H9 (cell line): ENCODE data around the gene CACNA2D3. TPM values are rescaled to one million over a fixed set of nuclear protein-coding genes. Genes with fewer than 3 reads are reported as not detected.

Source experiments
- DNase-seq: peaks from one replicate; pipeline ENCODE4 v3.0.0-alpha.2; 2017
- H2AFZ ChIP-seq: one replicate; pipeline ENCODE4 v1.6.1; 2013; ENCODE audit warnings: mild to moderate bottlenecking, low read length, control low read depth, moderate library complexity
- H2AK5ac ChIP-seq: 2 replicates; pipeline ENCODE4 v1.6.1; 2013; ENCODE audit warnings: low read length, control low read depth, mixed read lengths; ENCODE audit not compliant: insufficient read length
- H2BK120ac ChIP-seq: one replicate; pipeline ENCODE4 v1.6.1; 2013; ENCODE audit warnings: low read depth, mild to moderate bottlenecking, low read length, control low read depth, inconsistent platforms; ENCODE audit not compliant: poor library complexity, severe bottlenecking
- H2BK12ac ChIP-seq: 2 replicates; pipeline ENCODE4 v1.6.1; 2013; ENCODE audit warnings: low read length, control low read depth, mixed read lengths, low read depth; ENCODE audit not compliant: insufficient read length
- H2BK15ac ChIP-seq: 2 replicates; pipeline ENCODE4 v1.6.1; 2013; ENCODE audit warnings: low read depth, low read length, control low read depth
- H2BK20ac ChIP-seq: one replicate; pipeline ENCODE4 v1.6.1; 2013; ENCODE audit warnings: low read depth, mild to moderate bottlenecking, low read length, control low read depth, inconsistent platforms; ENCODE audit not compliant: poor library complexity, severe bottlenecking
- H2BK5ac ChIP-seq: 2 replicates; pipeline ENCODE4 v1.6.1; 2013; ENCODE audit warnings: low read length, control low read depth, mixed read lengths; ENCODE audit not compliant: insufficient read length
- H3K14ac ChIP-seq: 2 replicates; pipeline ENCODE4 v1.6.1; 2013; ENCODE audit warnings: low read length, control low read depth; ENCODE audit not compliant: insufficient read depth
- H3K18ac ChIP-seq: 2 replicates; pipeline ENCODE4 v1.6.1; 2013; ENCODE audit warnings: low read depth, mild to moderate bottlenecking, mixed read lengths, low read length, control low read depth; ENCODE audit not compliant: insufficient read length
- H3K23ac ChIP-seq: 2 replicates; pipeline ENCODE4 v1.6.1; 2013; ENCODE audit warnings: low read length, control low read depth, mixed read lengths, low read depth; ENCODE audit not compliant: insufficient read length
- H3K23me2 ChIP-seq: 2 replicates; pipeline ENCODE4 v1.6.1; 2013; ENCODE audit warnings: low read depth, mild to moderate bottlenecking, mixed read lengths, low read length, control low read depth; ENCODE audit not compliant: insufficient read length, poor library complexity, severe bottlenecking
- H3K27ac ChIP-seq: 2 replicates; pipeline ENCODE4 v1.5.1; 2013; ENCODE audit warnings: low read length, control low read depth, mixed read lengths, low read depth; ENCODE audit not compliant: insufficient read length
- H3K27me3 ChIP-seq: 2 replicates; pipeline ENCODE4 v1.6.1; 2013; ENCODE audit warnings: low read length, control low read depth, inconsistent platforms; ENCODE audit not compliant: insufficient read depth
- H3K4ac ChIP-seq: 2 replicates; pipeline ENCODE4 v1.6.1; 2013; ENCODE audit warnings: low read depth, mild to moderate bottlenecking, control low read depth, inconsistent platforms, low read length, moderate library complexity
- H3K4me1 ChIP-seq: 2 replicates; pipeline ENCODE4 v1.6.1; 2013; ENCODE audit warnings: low read length, control low read depth, inconsistent platforms; ENCODE audit not compliant: insufficient read depth
- H3K4me2 ChIP-seq: 2 replicates; pipeline ENCODE4 v1.6.1; 2013; ENCODE audit warnings: low read length, control low read depth, mixed read lengths; ENCODE audit not compliant: insufficient read length, insufficient read depth
- H3K56ac ChIP-seq: 2 replicates; pipeline ENCODE4 v1.6.1; 2013; ENCODE audit warnings: low read depth, mild to moderate bottlenecking, mixed read lengths, low read length, control low read depth; ENCODE audit not compliant: insufficient read length
- H3K79me1 ChIP-seq: 2 replicates; pipeline ENCODE4 v1.6.1; 2013; ENCODE audit warnings: low read depth, mild to moderate bottlenecking, moderate library complexity, low read length, control low read depth, inconsistent platforms; ENCODE audit not compliant: insufficient read depth, poor library complexity, severe bottlenecking
- H3K79me2 ChIP-seq: 2 replicates; pipeline ENCODE4 v1.6.1; 2013; ENCODE audit warnings: low read length, control low read depth, inconsistent platforms; ENCODE audit not compliant: insufficient read depth
- H3K9ac ChIP-seq: 2 replicates; pipeline ENCODE4 v1.6.1; 2013; ENCODE audit warnings: low read length, control low read depth, mixed read lengths; ENCODE audit not compliant: insufficient read length; ENCODE audit errors: extremely low read depth
- H3K9me3 ChIP-seq: one replicate; pipeline ENCODE4 v1.6.1; 2013; ENCODE audit warnings: low read depth, low read length, inconsistent platforms; ENCODE audit not compliant: control insufficient read depth
- H3T11ph ChIP-seq: one replicate; pipeline ENCODE4 v1.6.1; 2013; ENCODE audit warnings: mild to moderate bottlenecking, low read length, control low read depth, inconsistent platforms
- H4K20me1 ChIP-seq: one replicate; pipeline ENCODE4 v1.6.1; 2013; ENCODE audit not compliant: control insufficient read depth, insufficient read length, insufficient read depth
- H4K5ac ChIP-seq: 2 replicates; pipeline ENCODE4 v1.6.1; 2013; ENCODE audit warnings: low read depth, mild to moderate bottlenecking, mixed read lengths, low read length, control low read depth; ENCODE audit not compliant: insufficient read length
- H4K8ac ChIP-seq: replicated peaks from 2 replicates; pipeline ENCODE4 v1.6.1; 2013; ENCODE audit warnings: low read length, control low read depth, mixed read lengths, low read depth; ENCODE audit not compliant: insufficient read length
- H4K91ac ChIP-seq: 2 replicates; pipeline ENCODE4 v1.6.1; 2013; ENCODE audit warnings: low read depth, mild to moderate bottlenecking, moderate library complexity, mixed read lengths, low read length, control low read depth; ENCODE audit not compliant: insufficient read length
- H3K27ac Mint-ChIP-seq, 3 experiments: 2 replicates in 2 of 3; 3 replicates in 1 of 3; pipeline ENCODE4 v1.8.0; 2020 to 2021; ENCODE audit warnings: mixed read lengths in 3 of 3, mild to moderate bottlenecking in 1 of 3, moderate library complexity in 1 of 3
- H3K27me3 Mint-ChIP-seq: 2 replicates; pipeline ENCODE4 v1.8.0; 2021; ENCODE audit warnings: low read depth, mild to moderate bottlenecking, moderate library complexity, mixed read lengths
- H3K36me3 Mint-ChIP-seq, 3 experiments: 2 replicates in 2 of 3; 3 replicates in 1 of 3; pipeline ENCODE4 v1.8.0; 2020 to 2021; ENCODE audit warnings: low read depth in 3 of 3, mixed read lengths in 3 of 3; ENCODE audit not compliant: insufficient read depth in 1 of 3
- H3K4me1 Mint-ChIP-seq, 2 experiments: 2 replicates each; pipeline ENCODE4 v1.8.0; 2020; ENCODE audit warnings: mixed read lengths in 2 of 2
- H3K4me3 Mint-ChIP-seq, 2 experiments: 2 replicates in 1 of 2; 3 replicates in 1 of 2; pipeline ENCODE4 v1.8.0; 2020 to 2021; ENCODE audit warnings: mild to moderate bottlenecking in 2 of 2, mixed read lengths in 2 of 2, moderate library complexity in 1 of 2
- H3K9me3 Mint-ChIP-seq, 2 experiments: 2 replicates in 1 of 2; 3 replicates in 1 of 2; pipeline ENCODE4 v1.8.0; 2020; ENCODE audit warnings: mild to moderate bottlenecking in 2 of 2, mixed read lengths in 2 of 2, moderate library complexity in 1 of 2
- WGBS: extraction: QIAGEN DNeasy Blood & Tissue Kit; methylation state at CpG from one replicate; pipeline ENCODE4 v1.1.7; 2013; ENCODE audit warnings: missing lambda C conversion rate, low lambda C conversion rate, mixed read lengths; ENCODE audit not compliant: insufficient read length; ENCODE audit errors: extremely low coverage; 5-methylcytosine and 5-hydroxymethylcytosine counted together
- total RNA-seq: library from RNA; stranded (reverse); gene quantifications from 2 replicates; pipeline ENCODE4 v1.2.1, GENCODE V29; 2021
- TF ChIP-seq, protein P1 (sequence below): fragments of 200-600 bp; sonication (generic); conservative IDR thresholded peaks from 3 replicates; pipeline ENCODE4 v1.8.0; 2021; ENCODE audit warnings: antibody characterized with exemption, mild to moderate bottlenecking

CACNA2D3 gene
- total RNA-seq, 1 experiment from 2014 or later: 3.2 TPM

DNA sequence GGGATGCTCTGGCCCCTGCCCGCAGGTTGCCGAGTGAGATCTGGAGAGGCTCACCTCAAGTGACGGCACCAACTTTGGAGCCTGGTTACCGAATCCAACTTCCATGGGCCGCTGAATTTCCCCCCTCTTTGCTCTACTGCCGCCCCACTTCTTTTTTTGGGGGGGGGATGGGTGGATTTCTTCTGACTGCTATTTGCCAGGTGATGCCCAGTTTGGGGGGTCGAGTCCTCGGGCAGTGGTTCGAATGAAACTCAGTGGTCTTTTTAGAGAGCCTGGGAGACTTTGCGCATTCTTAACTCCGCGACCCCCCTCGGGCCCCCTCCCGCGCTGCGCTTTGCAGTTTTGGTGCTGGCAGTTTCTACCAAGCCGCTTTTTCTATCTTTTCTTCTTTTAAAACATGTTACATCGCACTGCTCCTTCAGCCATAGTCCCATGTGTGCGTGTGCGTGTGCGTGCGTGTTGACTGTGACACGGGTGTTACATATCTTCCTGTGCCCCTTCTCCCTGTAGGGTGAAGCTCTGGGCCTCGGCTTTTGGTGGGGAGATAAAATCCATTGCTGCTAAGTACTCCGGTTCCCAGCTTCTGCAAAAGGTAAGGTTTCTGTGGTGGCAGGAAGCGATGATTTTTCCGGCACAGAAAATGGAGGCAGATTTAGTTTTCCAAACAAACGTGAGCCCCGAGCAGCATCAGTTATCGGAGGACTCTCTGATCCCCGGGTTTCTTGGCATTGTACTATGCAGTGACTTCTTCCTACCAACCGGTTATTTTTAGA lies 837 bp downstream of the CACNA2D3 start:
- H3K4me3 Mint-ChIP-seq: peak overlapping the region; percentile 52 to 78
- H2BK20ac ChIP-seq: no peak overlapping the region
- H3K56ac ChIP-seq: no peak overlapping the region
- H3K27ac Mint-ChIP-seq: no peak overlapping the region
- H3K4me1 ChIP-seq: no peaks in the 10 kb centered on the region
- no peak overlapping the region for H2BK12ac ChIP-seq
- peaks cover 84% of the 10 kb centered on the region for H3K27me3 Mint-ChIP-seq
- peak overlapping the region; percentile 78 for H3K4me2 ChIP-seq
- H4K8ac ChIP-seq: no peak overlapping the region
- H3K79me1 ChIP-seq: no peaks in the 10 kb centered on the region
- H3K27ac ChIP-seq: no peak overlapping the region
- H2BK5ac ChIP-seq: no peak overlapping the region
- no peaks in the 10 kb centered on the region for H4K20me1 ChIP-seq
- no peak overlapping the region for H3T11ph ChIP-seq
- no peak overlapping the region for H2BK15ac ChIP-seq
- no peak overlapping the region for H3K18ac ChIP-seq
- WGBS: no CpG with 5 or more reads among the region's 32 CpGs
- TF ChIP-seq, protein P1, sequence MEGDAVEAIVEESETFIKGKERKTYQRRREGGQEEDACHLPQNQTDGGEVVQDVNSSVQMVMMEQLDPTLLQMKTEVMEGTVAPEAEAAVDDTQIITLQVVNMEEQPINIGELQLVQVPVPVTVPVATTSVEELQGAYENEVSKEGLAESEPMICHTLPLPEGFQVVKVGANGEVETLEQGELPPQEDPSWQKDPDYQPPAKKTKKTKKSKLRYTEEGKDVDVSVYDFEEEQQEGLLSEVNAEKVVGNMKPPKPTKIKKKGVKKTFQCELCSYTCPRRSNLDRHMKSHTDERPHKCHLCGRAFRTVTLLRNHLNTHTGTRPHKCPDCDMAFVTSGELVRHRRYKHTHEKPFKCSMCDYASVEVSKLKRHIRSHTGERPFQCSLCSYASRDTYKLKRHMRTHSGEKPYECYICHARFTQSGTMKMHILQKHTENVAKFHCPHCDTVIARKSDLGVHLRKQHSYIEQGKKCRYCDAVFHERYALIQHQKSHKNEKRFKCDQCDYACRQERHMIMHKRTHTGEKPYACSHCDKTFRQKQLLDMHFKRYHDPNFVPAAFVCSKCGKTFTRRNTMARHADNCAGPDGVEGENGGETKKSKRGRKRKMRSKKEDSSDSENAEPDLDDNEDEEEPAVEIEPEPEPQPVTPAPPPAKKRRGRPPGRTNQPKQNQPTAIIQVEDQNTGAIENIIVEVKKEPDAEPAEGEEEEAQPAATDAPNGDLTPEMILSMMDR: no peak
- no peak for DNase-seq
- no peak overlapping the region for H2BK120ac ChIP-seq
- peaks cover 33% of the 10 kb centered on the region for H3K27me3 ChIP-seq
- peaks cover 23% of the 10 kb centered on the region for H3K23me2 ChIP-seq
- no peak overlapping the region for H3K23ac ChIP-seq
- H3K14ac ChIP-seq: no peak overlapping the region
- H3K9ac ChIP-seq: no peak overlapping the region
- H4K5ac ChIP-seq: no peak overlapping the region
- H3K4ac ChIP-seq: no peak overlapping the region
- no peaks in the 10 kb centered on the region for H3K79me2 ChIP-seq
- no peaks in the 10 kb centered on the region; a peak in 1 of 7 replicates for H3K36me3 Mint-ChIP-seq
- peaks cover 15 to 25% of the 10 kb centered on the region in 2 experiments for H3K4me1 Mint-ChIP-seq
- H3K9me3 Mint-ChIP-seq: no peaks in the 10 kb centered on the region
- no peaks in the 10 kb centered on the region for H3K9me3 ChIP-seq
- H2AK5ac ChIP-seq: no peak overlapping the region
- no peak overlapping the region for H2AFZ ChIP-seq
- H4K91ac ChIP-seq: no peak overlapping the region
